ENCODE measurements around the gene SLC38A7.

SLC38A7 gene

DNA sequence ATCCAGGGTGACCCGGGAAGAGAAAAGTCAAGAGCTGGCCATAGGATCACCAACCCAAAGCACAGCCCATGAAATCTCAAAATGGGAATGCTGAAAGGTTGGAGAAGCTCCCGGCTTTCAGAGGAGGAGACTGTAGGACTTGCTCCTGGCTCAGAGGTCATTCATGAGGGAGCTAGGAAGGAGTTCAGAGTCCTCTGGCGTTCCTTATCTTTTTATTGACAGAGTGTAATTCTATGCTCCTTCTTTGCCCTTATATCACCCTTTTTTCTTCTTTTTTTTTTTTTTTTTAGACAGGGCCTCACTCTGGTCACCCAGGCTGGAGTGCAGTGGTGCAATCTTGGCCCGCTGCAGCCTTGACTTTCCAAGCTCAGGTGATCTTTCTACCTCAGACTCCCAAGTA is 27.7 kb downstream of the SLC38A7 start:
- no peak for DNase-seq (ENCODE audit: low read depth in 1 of 2, low spot score in 1 of 2)
- Histone ChIP-seq H3K27ac (replicated peaks) (no peak overlapping the region), H3K27me3 (ENCODE audit: insufficient read depth, poor library complexity, severe bottlenecking) (no peaks in the 10 kb centered on the region), H3K4me3 (replicated peaks; ENCODE audit: insufficient read depth, low read length) (no peak overlapping the region)
- TF ChIP-seq, protein P1, sequence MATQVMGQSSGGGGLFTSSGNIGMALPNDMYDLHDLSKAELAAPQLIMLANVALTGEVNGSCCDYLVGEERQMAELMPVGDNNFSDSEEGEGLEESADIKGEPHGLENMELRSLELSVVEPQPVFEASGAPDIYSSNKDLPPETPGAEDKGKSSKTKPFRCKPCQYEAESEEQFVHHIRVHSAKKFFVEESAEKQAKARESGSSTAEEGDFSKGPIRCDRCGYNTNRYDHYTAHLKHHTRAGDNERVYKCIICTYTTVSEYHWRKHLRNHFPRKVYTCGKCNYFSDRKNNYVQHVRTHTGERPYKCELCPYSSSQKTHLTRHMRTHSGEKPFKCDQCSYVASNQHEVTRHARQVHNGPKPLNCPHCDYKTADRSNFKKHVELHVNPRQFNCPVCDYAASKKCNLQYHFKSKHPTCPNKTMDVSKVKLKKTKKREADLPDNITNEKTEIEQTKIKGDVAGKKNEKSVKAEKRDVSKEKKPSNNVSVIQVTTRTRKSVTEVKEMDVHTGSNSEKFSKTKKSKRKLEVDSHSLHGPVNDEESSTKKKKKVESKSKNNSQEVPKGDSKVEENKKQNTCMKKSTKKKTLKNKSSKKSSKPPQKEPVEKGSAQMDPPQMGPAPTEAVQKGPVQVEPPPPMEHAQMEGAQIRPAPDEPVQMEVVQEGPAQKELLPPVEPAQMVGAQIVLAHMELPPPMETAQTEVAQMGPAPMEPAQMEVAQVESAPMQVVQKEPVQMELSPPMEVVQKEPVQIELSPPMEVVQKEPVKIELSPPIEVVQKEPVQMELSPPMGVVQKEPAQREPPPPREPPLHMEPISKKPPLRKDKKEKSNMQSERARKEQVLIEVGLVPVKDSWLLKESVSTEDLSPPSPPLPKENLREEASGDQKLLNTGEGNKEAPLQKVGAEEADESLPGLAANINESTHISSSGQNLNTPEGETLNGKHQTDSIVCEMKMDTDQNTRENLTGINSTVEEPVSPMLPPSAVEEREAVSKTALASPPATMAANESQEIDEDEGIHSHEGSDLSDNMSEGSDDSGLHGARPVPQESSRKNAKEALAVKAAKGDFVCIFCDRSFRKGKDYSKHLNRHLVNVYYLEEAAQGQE (IDR thresholded peaks at IDR 0.05; ENCODE audit: insufficient replicate concordance, low read depth), result no peak
- no peak for TF ChIP-seq POLR2AphosphoS5 (IDR thresholded peaks at IDR 0.05; ENCODE audit: low read depth)
- no peak for TF ChIP-seq SPI1 (IDR thresholded peaks at IDR 0.05; ENCODE audit: borderline replicate concordance, low read depth)

- no peak for DNase-seq (ENCODE audit: low read depth in 1 of 2, low spot score in 1 of 2)
- TF ChIP-seq, protein P1 (IDR thresholded peaks at IDR 0.05; ENCODE audit: insufficient replicate concordance, low read depth), result no peak
- TF ChIP-seq SPI1 (IDR thresholded peaks at IDR 0.05; ENCODE audit: borderline replicate concordance, low read depth), result no peak
- TF ChIP-seq POLR2AphosphoS5 (IDR thresholded peaks at IDR 0.05; ENCODE audit: low read depth), result no peak
- TF ChIP-seq, protein P2, sequence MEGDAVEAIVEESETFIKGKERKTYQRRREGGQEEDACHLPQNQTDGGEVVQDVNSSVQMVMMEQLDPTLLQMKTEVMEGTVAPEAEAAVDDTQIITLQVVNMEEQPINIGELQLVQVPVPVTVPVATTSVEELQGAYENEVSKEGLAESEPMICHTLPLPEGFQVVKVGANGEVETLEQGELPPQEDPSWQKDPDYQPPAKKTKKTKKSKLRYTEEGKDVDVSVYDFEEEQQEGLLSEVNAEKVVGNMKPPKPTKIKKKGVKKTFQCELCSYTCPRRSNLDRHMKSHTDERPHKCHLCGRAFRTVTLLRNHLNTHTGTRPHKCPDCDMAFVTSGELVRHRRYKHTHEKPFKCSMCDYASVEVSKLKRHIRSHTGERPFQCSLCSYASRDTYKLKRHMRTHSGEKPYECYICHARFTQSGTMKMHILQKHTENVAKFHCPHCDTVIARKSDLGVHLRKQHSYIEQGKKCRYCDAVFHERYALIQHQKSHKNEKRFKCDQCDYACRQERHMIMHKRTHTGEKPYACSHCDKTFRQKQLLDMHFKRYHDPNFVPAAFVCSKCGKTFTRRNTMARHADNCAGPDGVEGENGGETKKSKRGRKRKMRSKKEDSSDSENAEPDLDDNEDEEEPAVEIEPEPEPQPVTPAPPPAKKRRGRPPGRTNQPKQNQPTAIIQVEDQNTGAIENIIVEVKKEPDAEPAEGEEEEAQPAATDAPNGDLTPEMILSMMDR (IDR thresholded peaks at IDR 0.05; ENCODE audit: insufficient read depth, low read length), result no peak
- H3K27ac ChIP-seq (replicated peaks), result no peak overlapping the region
- no peak overlapping the region for H3K4me3 ChIP-seq (replicated peaks; ENCODE audit: insufficient read depth, low read length)
- H3K27me3 ChIP-seq (ENCODE audit: insufficient read depth, poor library complexity, severe bottlenecking), result no peaks in the 10 kb centered on the region
Observed at GRCh38 chr16:58655215-58655596, 29.4 kb downstream of the SLC38A7 start.

GRCh38 chr16:58654560-58655214 is 29.9 kb downstream of the SLC38A7 start:
- Histone ChIP-seq H3K27ac (replicated peaks) (no peak overlapping the region), H3K4me3 (replicated peaks; ENCODE audit: insufficient read depth, low read length) (no peak overlapping the region), H3K27me3 (ENCODE audit: insufficient read depth, poor library complexity, severe bottlenecking) (no peaks in the 10 kb centered on the region)
- TF ChIP-seq SPI1 (IDR thresholded peaks at IDR 0.05; ENCODE audit: borderline replicate concordance, low read depth), result no peak
- TF ChIP-seq, protein P1 (IDR thresholded peaks at IDR 0.05; ENCODE audit: insufficient replicate concordance, low read depth), result no peak
- TF ChIP-seq GABPA (IDR thresholded peaks at IDR 0.05; ENCODE audit: low read depth), result no peak
- TF ChIP-seq, protein P2 (IDR thresholded peaks at IDR 0.05; ENCODE audit: insufficient read depth, low read length), result no peak
- TF ChIP-seq POLR2AphosphoS5 (IDR thresholded peaks at IDR 0.05; ENCODE audit: low read depth), result no peak
- DNase-seq (ENCODE audit: low read depth in 1 of 2, low spot score in 1 of 2), result no peak

Measured in HL-60 (cell line).